Measurements from ENCODE around the gene CNTNAP2.

Gene CNTNAP2

GRCh38 chr7:146922782-146923181 is 806.2 kb downstream of the CNTNAP2 start:
- DNase-seq = no peak

GRCh38 chr7:146926841-146927240 is 810.2 kb downstream of the CNTNAP2 start:
- no peak for DNase-seq

GRCh38 chr7:146937836-146938235 is 821.2 kb downstream of the CNTNAP2 start:
- DNase-seq = no peak

DNA sequence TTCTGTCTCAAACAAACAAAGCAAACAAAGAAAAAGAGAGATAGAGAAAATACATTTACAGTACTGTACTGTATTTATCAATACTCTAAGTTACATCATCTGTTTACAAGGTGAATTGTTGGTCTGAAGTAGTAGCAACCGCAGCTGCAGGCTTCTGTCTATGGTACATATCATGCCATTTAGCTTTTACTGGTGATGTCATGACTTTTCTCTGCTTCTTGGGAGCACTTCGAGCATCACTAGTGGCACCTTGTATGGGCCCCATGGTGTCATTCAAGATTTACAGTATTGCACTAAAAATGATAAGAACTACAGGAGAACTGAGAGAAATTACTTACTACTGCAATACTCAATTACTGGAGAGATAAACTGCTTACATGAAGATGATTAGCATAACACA is 826.9 kb downstream of the CNTNAP2 start:
- no peak for DNase-seq

DNA sequence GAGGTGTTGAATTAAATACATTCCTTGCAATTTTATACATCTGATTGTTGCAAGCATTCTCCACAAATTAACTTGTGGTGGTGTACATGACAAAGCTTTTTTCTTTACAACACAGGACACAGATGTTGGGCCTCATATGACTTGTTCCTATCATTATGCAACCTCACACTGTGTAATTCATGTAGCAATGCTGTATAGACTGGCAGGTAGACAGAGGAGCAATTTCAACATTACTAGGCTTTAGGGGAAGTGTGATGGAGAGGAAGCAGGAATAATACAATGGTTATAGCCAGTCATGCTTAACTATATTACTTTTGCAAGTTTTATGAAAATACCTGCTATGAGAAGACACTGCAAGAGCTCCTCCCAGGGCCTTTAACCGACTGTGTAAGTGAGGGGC is 832.1 kb downstream of the CNTNAP2 start:
- no peak for DNase-seq

DNA sequence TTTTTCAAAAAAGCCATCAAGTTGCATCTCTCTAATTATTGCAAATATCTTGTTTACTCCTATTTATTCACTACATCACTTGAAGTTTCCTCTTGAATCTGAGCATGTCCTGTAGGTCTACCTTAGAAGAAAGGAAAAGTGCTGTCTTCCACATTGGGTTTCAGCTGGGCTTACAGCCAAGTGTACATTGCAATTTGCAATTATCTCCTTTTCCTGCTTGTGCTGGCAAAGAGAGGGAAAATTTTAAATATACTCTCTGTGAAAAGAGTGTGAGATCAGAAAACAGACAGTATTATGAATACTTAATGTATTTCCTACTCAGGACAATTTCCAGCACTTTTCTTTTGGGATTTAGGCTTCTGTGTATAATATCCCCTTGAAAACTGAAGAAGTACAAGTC is 839.7 kb downstream of the CNTNAP2 start:
- no peak for DNase-seq

GRCh38 chr7:146956853-146957252 is 840.3 kb downstream of the CNTNAP2 start:
- DNase-seq = no peak

DNA sequence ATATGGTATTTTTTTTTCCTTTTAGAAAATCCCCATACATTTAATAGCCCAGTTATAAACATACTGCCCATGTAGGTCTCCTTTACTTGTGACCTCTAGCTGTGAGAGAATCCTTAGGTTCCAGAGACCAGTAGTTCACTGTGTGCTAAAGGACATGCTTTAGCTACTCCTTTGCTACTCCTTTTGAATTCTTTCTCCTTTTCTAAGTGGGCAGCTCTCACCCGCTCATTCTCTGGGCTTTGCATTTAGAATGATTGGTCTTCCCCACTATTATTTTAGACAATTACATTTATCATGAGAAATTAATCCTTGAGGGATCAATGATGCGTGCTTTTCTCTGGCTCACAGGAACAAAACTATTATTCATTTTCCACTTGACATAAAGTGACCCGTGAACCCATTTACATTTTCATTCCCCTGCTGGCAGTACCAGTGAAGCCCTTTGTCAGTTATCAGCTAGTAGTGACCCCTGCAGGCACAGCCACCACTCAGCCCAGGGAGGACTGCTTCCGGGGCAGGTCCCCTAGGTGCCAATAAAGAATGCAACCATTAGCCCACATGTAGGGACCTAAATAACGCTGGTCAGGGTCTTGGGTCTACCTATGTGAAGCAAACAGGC is 844.3 kb downstream of the CNTNAP2 start:
- DNase-seq = no peak

- no peak for DNase-seq
These were observed 845.0 kb downstream of the CNTNAP2 start for GRCh38 chr7:146961617-146962016.

DNA sequence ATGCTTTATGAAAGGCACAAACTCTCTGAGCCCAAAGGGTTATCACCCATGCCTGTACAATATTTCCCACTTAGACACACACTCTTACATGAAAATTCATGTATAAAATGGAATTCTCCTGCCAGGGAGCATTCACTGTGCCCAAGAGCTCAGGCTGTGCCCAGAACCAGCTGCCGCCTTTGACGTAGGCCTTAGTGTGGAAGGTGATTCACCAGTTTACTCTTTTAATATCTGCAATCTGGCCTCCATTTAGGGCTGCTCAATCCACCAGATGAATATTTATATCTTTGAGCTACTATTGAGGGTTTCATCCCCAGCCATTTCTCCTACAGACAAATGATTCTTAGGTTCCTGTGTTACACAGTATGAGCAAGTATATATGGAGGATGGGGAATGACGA is 849.7 kb downstream of the CNTNAP2 start:
- DNase-seq = no peak

DNA sequence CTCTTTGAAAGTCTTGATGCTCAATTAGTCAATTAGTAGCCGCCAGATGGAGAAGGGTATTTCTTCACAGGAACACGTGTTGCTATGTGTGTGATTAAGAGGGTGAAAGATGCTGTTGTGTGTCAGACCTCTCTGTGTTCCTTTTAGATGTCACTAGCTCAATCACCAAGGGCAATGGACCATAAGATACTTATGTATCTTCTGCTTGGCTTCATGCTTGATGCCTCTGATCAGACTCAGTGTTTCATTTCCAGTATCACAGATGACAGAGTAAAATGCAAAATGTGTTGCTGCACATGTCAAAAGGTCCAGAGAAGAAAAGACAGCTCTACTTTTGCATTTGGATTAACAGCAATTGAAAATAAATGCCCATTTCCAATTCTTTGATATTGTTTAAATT is 865.9 kb downstream of the CNTNAP2 start:
- DNase-seq = no peak

- DNase-seq = no peak
These were observed 875.0 kb downstream of the CNTNAP2 start for GRCh38 chr7:146991596-146991995.

- DNase-seq = no peak
These were observed 877.2 kb downstream of the CNTNAP2 start for GRCh38 chr7:146993764-146994163.

- no peak for DNase-seq
These were observed 891.9 kb downstream of the CNTNAP2 start for GRCh38 chr7:147008530-147008929.

DNA sequence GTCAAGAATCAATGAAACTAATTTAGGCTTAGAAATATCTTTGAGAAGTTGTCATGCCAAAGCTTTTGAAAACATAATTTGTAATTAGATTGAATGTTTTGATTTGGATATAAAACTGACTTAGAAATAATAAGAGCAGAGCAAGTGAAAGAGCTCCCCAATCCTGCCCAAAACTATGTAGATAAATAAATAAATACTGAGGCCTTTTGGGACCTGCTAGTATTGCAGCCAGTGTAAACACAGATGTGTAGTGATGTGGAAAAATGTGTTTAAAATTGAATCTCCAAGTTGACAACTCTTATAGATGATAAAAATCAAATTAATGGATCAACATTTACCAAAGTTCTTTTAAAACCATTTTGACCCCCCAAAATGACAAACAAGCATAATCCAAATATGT is 896.1 kb downstream of the CNTNAP2 start:
- DNase-seq = no peak

- no peak for DNase-seq
These were observed 897.2 kb downstream of the CNTNAP2 start for GRCh38 chr7:147013825-147014224.

GRCh38 chr7:147014286-147014955 is 897.8 kb downstream of the CNTNAP2 start:
- DNase-seq = no peak

- DNase-seq = no peak
These were observed 899.4 kb downstream of the CNTNAP2 start for GRCh38 chr7:147015999-147016398.

- DNase-seq = no peak
These were observed 905.5 kb downstream of the CNTNAP2 start for GRCh38 chr7:147022056-147022455.

DNA sequence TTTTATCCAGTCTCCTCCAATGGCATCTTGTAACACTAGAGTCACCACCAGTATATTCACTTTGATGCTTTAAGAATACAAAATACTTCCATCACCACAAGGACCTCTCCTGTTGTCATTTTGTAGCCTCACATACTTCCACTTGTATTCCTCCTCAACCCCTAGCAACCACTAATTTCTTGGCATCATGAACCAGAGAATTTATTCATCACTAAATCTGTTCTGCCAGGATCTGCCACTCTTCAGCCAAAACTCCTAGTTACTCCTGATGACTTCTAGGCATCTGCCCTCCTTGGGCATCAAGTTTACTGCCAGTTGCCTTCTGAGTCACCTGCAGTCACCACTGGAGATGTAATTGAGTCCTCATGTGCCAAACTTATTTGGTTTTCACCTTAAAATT is 906.8 kb downstream of the CNTNAP2 start:
- DNase-seq = no peak

DNA sequence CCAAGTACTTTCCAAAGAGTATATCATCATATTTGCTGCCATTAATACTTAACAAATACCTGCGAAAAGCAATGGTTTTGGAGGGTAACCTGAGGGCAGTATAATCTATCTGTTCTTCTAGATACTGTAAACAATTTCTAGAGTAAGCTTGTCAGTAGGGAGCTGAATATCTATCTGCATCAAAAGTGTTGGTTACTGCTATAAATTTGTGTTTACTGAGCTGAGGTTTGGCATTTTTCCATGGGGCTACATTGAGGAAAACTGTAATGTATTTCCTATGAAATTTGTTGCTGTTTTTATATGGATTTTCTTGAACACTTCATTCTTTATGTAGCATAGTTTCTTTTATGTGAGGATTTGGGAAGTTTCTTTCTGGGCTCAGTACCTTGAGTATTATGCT is 913.4 kb downstream of the CNTNAP2 start:
- DNase-seq = no peak

DNA sequence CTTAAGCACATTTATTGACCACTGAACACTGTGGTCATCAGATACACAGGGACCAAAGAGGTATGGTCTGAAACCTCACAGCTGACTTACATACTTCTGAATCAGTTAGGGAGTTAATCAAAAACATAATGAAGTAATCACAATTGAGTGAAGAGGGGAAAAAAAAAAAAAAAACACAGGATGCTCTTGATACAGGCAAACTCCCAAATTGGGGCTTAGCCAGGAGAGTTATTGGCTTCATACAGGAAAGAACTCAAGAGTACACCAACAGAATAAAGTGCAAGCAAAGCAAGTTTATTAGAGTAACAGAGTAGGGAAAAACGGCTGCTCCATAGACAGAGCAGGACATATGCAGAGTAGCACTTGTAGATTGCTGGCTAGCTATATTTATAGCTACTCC is 917.0 kb downstream of the CNTNAP2 start:
- DNase-seq = no peak

DNA sequence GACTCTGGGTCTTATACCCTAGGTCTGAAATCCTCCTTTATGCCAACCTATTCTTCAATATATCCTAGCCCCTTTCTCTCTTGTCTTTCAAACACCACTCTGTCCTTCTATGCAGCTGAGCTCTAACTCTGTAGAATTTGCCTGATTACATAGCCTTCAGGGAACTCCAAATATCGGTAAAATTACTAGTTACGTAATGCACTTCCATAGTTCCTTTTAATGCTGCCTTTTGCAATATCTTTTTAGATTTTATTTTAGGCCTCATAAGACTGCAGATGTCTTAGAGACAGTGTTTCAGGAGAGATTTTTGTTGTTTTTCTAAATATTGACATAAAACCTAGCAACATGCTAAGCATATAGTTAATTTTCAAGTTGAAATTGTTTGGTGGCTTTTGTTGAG is 924.8 kb downstream of the CNTNAP2 start:
- no peak for DNase-seq

DNA sequence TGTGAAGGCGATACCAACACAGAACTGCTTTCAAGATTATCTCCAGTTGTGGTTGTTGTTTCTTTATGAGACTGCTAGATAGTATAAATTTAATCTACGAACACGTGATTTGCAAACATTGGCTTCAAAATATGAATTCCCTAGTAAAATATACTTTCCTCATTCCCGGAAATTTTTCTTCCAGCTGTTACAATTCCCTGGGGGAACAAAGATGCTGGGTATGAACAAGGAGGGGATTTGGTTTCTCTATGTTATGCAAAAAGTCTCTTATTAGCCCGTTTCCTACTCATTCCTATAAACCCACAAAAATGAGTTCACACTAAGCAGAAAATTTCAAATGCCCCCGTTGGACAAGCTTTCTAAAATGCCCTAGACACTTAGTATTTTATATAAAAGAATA is 928.3 kb downstream of the CNTNAP2 start:
- DNase-seq = no peak

GRCh38 chr7:147047696-147048095 is 931.1 kb downstream of the CNTNAP2 start:
- DNase-seq = no peak
